ENCODE results near the gene IGF1R.

IGF1R gene

DNA sequence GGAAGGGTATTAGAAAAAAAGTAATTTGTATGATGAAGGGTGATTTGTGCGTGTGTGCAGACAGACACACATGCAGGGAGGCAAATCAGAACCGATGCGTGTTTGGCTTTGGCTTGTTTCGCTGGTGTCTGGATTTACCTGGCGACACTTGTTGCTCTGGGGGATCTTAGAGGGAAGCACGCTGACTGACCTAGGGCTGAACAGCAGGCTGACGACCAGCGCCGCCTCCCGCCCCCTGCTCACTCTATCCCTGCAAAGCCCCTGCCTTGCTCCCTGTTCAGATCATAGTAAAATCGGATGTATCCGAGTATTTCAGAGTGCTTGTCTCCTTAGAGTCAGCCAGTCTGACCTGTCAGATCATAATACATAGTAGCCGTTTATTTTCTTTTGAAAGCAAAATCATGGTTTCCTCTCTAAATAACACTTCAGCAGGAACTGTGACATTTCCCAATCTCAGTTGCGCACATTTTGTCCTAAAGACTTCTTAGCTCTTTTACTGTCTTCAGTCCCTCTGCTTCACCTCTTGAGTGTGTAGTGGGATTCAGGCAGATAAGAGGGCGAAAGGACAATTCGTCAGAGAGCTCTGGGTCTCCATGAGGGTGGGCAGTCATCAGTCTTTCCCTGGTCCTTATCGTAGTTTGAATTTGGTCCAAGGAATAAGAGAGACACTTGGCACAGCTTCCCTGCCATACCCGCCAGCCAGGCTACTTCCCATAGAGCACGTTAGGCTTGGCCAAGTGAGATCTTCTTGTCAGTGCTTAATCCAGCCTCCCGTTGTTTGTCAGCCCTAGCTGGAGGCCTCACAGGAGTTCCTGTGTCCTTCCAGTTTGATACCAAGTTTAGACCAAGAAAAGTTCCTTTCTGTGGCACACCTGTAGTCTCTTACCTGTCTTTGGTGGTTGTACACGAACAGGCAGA, 261.9 kb downstream of the IGF1R start:
- no peak overlapping the region for H3K4me3 ChIP-seq (ENCODE audit: low read length)
- no peak for DNase-seq (ENCODE audit: low read depth)
- TF ChIP-seq CTCF (conservative IDR thresholded peaks at IDR 0.05; ENCODE audit: low read depth, low read length) = no peak

DNA sequence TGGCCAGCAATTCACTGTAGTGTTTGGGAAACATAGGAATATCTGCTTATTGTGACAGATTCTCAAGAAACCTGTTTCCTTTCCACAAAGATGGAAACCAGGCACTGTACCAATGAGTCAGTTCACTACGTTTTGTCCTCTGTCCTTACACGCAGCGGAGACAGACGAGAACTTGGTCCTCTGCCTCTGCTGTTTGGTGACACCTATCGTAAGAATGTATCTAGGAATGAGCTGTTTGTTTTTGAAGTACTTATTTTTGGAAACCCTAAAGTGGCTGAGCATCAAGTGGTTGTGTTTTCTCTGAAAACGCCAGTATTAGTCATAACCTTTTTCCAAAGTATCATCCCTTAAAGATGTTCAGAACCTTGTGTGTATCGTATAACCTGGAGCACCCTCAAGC, 266.3 kb downstream of the IGF1R start:
- TF ChIP-seq CTCF (conservative IDR thresholded peaks at IDR 0.05; ENCODE audit: low read depth, low read length) = no peak
- no peak overlapping the region for H3K4me3 ChIP-seq (ENCODE audit: low read length)
- DNase-seq (ENCODE audit: low read depth) = no peak

DNA sequence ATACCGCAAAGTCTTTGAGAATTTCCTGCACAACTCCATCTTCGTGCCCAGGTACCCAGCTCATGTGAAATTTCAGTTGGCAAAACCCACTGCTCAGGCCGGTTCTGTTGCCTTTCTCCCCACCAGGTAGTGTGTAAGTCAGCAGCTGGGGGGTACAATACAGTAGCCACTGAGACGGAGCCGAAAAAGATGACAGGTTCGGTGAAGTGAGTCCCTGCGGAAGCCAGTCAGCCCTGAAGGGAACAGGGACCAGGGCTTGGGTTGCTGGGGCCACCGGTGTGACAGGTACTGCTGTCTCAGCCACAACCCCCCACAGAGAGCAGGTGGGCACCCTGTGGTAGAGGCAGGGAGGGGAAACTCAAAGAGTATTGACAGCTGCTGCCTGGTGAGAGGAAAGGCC, 268.5 kb downstream of the IGF1R start:
- DNase-seq (ENCODE audit: low read depth) = no peak
- TF ChIP-seq CTCF (conservative IDR thresholded peaks at IDR 0.05; ENCODE audit: low read depth, low read length) = no peak
- H3K4me3 ChIP-seq (ENCODE audit: low read length) = no peak overlapping the region

- no peak for TF ChIP-seq CTCF (conservative IDR thresholded peaks at IDR 0.05; ENCODE audit: low read depth, low read length)
- H3K4me3 ChIP-seq (ENCODE audit: low read length) = no peak overlapping the region
- DNase-seq (ENCODE audit: low read depth) = no peak
Measured at GRCh38 chr15:98917417-98917816, 269.1 kb downstream of the IGF1R start.

DNA sequence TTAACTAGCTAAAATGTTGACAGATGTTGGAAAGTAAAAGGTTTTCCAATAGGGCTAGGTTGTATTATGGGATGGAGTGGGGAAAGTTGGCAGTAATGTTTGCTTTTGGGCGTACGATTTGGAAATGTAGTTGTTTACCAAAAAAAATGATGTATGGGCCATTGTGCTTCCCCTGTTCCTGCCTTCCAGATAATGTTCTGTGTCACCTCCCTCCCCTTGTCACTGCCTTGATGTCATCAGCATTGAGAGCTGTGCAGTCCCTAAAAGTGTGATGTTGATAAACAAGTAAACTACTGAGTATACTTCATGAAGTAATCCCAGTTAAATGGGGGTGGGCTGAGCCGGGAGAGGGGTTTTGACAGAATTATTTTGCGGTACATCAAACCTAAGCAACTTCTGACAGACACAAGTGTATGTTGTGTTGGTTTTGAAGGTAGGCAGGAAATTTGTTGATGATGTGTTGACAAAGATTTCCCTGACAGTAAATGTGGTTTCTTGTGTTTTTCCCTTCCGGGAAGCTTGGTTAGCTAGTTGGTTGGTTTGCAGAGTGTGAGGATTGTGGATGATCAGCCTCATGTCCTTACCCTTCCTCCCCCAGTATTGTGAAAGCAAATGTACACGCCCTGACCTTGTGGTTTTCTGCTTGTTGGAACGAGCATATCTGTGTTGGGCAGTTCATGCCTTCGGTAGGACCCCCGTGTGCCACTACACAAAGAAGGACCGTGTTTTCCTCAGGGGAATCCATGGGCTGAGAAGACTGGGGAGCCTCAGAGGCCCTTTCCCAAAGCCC, 271.9 kb downstream of the IGF1R start:
- H3K4me3 ChIP-seq (ENCODE audit: low read length) = no peak overlapping the region
- DNase-seq (ENCODE audit: low read depth) = no peak
- no peak for TF ChIP-seq CTCF (conservative IDR thresholded peaks at IDR 0.05; ENCODE audit: low read depth, low read length)

DNA sequence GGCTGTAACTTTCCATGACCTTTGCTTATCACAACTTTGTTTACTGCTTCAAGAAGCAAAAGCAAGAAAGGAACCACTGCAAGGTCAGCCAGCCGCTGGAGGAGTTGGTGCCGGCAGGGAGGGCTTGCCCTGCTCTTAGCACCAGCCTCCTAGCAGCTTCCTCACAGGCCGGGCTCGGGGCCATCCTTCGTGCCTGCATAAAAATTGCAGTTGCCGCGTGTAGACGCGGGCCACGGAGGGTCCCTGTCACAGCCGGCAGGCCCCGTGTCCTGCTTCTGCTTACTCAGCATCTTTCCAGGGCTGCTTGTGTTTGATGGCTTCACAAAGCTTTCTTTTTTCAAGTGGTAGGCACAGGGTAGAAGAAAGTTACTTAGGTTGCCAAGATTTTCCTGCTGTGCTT, 274.8 kb downstream of the IGF1R start:
- H3K4me3 ChIP-seq (ENCODE audit: low read length) = no peak overlapping the region
- no peak for DNase-seq (ENCODE audit: low read depth)
- no peak for TF ChIP-seq CTCF (conservative IDR thresholded peaks at IDR 0.05; ENCODE audit: low read depth, low read length)
